ENCODE results near the gene MSX2. TPM values are rescaled to one million over a fixed set of nuclear protein-coding genes. Genes with fewer than 3 reads are reported as not detected.

MSX2 gene
- total RNA-seq, 1 experiment from 2014 or later: 40.2 TPM

GRCh38 chr5:174731214-174732035 is 7.0 kb downstream of the MSX2 start:
- DNase-seq (ENCODE audit: low spot score): no peak
- in situ Hi-C loops (cut with HindIII; ENCODE audit: low sequenced_read_pairs): no loop called here

GRCh38 chr5:174732036-174733020 is 7.9 kb downstream of the MSX2 start:
- DNase-seq (ENCODE audit: low spot score): no peak
- in situ Hi-C loops (cut with HindIII; ENCODE audit: low sequenced_read_pairs): no loop called here

- DNase-seq (ENCODE audit: low spot score): peak; percentile 43
- in situ Hi-C loops (cut with HindIII; ENCODE audit: low sequenced_read_pairs): no loop called here
Observed at GRCh38 chr5:174733091-174733690, 8.8 kb downstream of the MSX2 start.

GRCh38 chr5:174733836-174734235 is 9.5 kb downstream of the MSX2 start:
- DNase-seq (ENCODE audit: low spot score): no peak
- in situ Hi-C loops (cut with HindIII; ENCODE audit: low sequenced_read_pairs): no loop called here

- DNase-seq (ENCODE audit: low spot score): peak; percentile 28
Observed at GRCh38 chr5:174734571-174735497, 10.5 kb downstream of the MSX2 start.

GRCh38 chr5:174735498-174736330 is 11.3 kb downstream of the MSX2 start:
- in situ Hi-C loops (cut with HindIII; ENCODE audit: low sequenced_read_pairs): no loop called here
- peak; percentile 19 for DNase-seq (ENCODE audit: low spot score)

More at GRCh38 chr5:174734571-174735497, 10.5 kb downstream of the MSX2 start:
- in situ Hi-C loops (cut with HindIII; ENCODE audit: low sequenced_read_pairs): no loop called here

GRCh38 chr5:174736331-174736721 is 11.9 kb downstream of the MSX2 start:
- in situ Hi-C loops (cut with HindIII; ENCODE audit: low sequenced_read_pairs): no loop called here

GRCh38 chr5:174736777-174737176 is 12.4 kb downstream of the MSX2 start:
- DNase-seq (ENCODE audit: low spot score): no peak
- in situ Hi-C loops (cut with HindIII; ENCODE audit: low sequenced_read_pairs): no loop called here

More at GRCh38 chr5:174736331-174736721, 11.9 kb downstream of the MSX2 start:
- no peak for DNase-seq (ENCODE audit: low spot score)

- no peak for DNase-seq (ENCODE audit: low spot score)
- in situ Hi-C loops (cut with HindIII; ENCODE audit: low sequenced_read_pairs): no loop called here
Observed at GRCh38 chr5:174737330-174737729, 12.9 kb downstream of the MSX2 start.

GRCh38 chr5:174741352-174741751 is 17.0 kb downstream of the MSX2 start:
- DNase-seq (ENCODE audit: low spot score): no peak
- in situ Hi-C loops (cut with HindIII; ENCODE audit: low sequenced_read_pairs): no loop called here

GRCh38 chr5:174744896-174745295 is 20.5 kb downstream of the MSX2 start:
- no peak for DNase-seq (ENCODE audit: low spot score)
- in situ Hi-C loops (cut with HindIII; ENCODE audit: low sequenced_read_pairs): no loop called here

- in situ Hi-C loops (cut with HindIII; ENCODE audit: low sequenced_read_pairs): no loop called here
- no peak for DNase-seq (ENCODE audit: low spot score)
Observed at GRCh38 chr5:174745590-174746103, 21.3 kb downstream of the MSX2 start.

GRCh38 chr5:174750711-174751110 is 26.3 kb downstream of the MSX2 start:
- in situ Hi-C loops (cut with HindIII; ENCODE audit: low sequenced_read_pairs): no loop called here
- no peak for DNase-seq (ENCODE audit: low spot score)

GRCh38 chr5:174751154-174752000 is 27.0 kb downstream of the MSX2 start:
- no peak for DNase-seq (ENCODE audit: low spot score)
- in situ Hi-C loops (cut with HindIII; ENCODE audit: low sequenced_read_pairs): no loop called here

GRCh38 chr5:174752121-174752520 is 27.7 kb downstream of the MSX2 start:
- in situ Hi-C loops (cut with HindIII; ENCODE audit: low sequenced_read_pairs): no loop called here
- DNase-seq (ENCODE audit: low spot score): no peak

- DNase-seq (ENCODE audit: low spot score): no peak
- in situ Hi-C loops (cut with HindIII; ENCODE audit: low sequenced_read_pairs): no loop called here
Observed at GRCh38 chr5:174755106-174755505, 30.7 kb downstream of the MSX2 start.

- in situ Hi-C loops (cut with HindIII; ENCODE audit: low sequenced_read_pairs): no loop called here
- DNase-seq (ENCODE audit: low spot score): no peak
Observed at GRCh38 chr5:174759091-174759490, 34.7 kb downstream of the MSX2 start.

Measured in G401 (cell line).